Neural cell (in vitro differentiated cells): Measurements from ENCODE around the gene VWA5B1.

ENCODE experiments used
- EP300 ChIP-seq: fragments of 450-650 bp; conservative IDR thresholded peaks from 2 replicates; pipeline ENCODE4 v1.6.1; 2014; ENCODE audit warnings: antibody characterized with exemption, mild to moderate bottlenecking, moderate library complexity; ENCODE audit not compliant: poor library complexity, severe bottlenecking
- EZH2 ChIP-seq: fragments of 200-600, 300-800 bp; shearing (Covaris generic), sonication (generic); IDR thresholded peaks from 2 replicates; pipeline ENCODE4 v1.6.1; 2014; ENCODE audit warnings: antibody characterized with exemption, low read length, borderline replicate concordance, mild to moderate bottlenecking; ENCODE audit not compliant: insufficient read depth, poor library complexity, severe bottlenecking
- MXI1 ChIP-seq: fragments of 450-650 bp; conservative IDR thresholded peaks from 2 replicates; pipeline ENCODE4 v1.6.1; 2014; ENCODE audit warnings: antibody characterized with exemption, mild to moderate bottlenecking; ENCODE audit not compliant: poor library complexity, severe bottlenecking
- POLR2AphosphoS5 ChIP-seq: IDR thresholded peaks from 2 replicates; pipeline ENCODE4 v1.6.1; 2012
- REST ChIP-seq: IDR thresholded peaks from 2 replicates; pipeline ENCODE4 v1.6.1; 2012; ENCODE audit warnings: borderline replicate concordance
- TF ChIP-seq, protein P1 (sequence below): fragments of 450-650 bp; IDR thresholded peaks from 2 replicates; pipeline ENCODE4 v1.5.1; 2014; ENCODE audit warnings: antibody characterized with exemption, mild to moderate bottlenecking, moderate library complexity; ENCODE audit not compliant: poor library complexity, severe bottlenecking

DNA sequence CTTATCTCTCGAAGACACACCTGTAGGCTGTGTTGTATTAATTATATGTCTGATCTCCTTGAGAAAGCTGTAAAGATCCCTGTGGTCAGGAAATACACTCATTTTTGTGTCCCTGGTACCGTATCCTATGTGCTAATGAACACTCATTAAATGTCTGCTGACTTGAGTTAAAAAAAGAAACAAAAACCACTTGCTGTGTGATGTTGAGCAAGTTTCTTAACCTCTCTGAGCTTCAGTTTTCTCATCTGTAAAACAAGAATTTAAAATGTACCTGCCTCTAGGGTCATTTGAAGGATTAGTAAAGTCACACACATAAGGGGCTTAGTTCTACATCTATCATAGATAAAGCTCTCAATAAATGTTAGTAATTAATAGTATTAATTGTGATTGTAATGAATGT, 91.3 kb downstream of the VWA5B1 start:
- TF ChIP-seq, protein P1, sequence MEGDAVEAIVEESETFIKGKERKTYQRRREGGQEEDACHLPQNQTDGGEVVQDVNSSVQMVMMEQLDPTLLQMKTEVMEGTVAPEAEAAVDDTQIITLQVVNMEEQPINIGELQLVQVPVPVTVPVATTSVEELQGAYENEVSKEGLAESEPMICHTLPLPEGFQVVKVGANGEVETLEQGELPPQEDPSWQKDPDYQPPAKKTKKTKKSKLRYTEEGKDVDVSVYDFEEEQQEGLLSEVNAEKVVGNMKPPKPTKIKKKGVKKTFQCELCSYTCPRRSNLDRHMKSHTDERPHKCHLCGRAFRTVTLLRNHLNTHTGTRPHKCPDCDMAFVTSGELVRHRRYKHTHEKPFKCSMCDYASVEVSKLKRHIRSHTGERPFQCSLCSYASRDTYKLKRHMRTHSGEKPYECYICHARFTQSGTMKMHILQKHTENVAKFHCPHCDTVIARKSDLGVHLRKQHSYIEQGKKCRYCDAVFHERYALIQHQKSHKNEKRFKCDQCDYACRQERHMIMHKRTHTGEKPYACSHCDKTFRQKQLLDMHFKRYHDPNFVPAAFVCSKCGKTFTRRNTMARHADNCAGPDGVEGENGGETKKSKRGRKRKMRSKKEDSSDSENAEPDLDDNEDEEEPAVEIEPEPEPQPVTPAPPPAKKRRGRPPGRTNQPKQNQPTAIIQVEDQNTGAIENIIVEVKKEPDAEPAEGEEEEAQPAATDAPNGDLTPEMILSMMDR = no peak
- TF ChIP-seq POLR2AphosphoS5 (no peak), EZH2 (no peak), MXI1 (no peak), REST (no peak), EP300 (no peak)
